ENCODE data around the gene CARD14. TPM values are rescaled to one million over a fixed set of nuclear protein-coding genes. Genes with fewer than 3 reads are reported as not detected.

Gene CARD14
- total RNA-seq, 1 experiment from 2014 or later = 16.5 TPM

DNA sequence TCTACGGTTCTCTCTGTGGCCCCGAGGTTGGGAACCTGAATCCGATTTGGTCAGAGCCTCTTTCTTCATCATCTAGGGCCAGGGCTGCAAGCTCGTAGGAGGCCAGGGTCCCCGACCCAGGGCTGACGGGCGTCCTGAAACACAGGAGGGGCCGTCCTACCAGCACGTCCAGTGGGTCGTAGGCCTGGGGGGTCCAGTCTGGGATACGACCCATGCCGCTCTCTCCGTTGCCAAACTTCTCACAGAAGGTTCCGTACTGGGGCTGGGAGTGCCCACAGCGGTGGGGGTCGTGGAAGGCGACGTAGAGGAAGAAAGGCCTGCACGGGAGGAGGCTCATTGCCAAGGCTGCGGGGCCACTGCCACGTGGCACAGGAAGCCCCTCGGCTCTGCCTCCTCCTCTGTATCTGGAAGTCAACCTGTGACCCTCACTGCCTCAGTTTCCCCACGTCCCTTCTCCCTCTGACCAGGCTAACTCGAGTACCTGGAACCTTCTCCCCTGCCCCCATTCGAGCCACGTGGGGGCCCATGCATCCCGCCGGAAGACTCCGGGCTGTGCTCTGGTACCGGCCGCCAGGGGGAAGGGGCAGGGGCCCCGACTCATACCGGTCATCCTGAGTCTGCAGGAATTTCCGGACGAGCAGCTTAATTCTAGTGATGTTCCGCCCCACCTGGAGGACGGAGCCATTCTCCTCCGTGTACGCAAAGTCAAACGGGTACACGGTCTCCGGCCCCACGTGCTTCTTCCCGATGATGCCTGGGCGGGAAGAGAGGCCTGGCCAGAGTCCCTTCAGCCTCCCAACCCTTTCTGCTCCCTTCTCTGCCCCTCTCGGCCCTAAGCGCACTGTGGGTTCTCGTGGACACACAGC, 44.4 kb downstream of the CARD14 start:
- BruUV-seq (replicated peaks) = no TSS peak
- intact Hi-C loops (cut with micrococcal nuclease; ENCODE audit: unreplicated experiment) = no loop called here

DNA sequence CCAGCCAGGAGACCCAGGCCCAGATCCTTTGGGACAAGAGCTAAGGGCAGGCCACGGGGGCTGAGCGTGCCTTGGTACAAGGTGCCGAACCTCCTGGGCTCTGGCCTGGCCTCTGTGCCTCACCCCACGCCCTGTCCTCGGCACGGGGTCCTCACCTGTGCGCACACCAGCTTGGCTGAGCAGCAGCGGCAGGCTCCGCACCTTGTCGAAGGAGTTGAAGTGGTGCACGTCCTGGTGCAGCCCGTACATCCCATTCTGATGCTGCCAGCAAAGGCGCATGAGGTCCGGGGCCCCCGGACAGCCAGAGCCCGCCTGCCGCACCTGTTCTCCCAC, 45.0 kb downstream of the CARD14 start:
- no peaks in the 10 kb centered on the region for H3K79me2 ChIP-seq (ENCODE audit: low read depth)
- H3K9me2 ChIP-seq (ENCODE audit: insufficient read depth) = no peaks in the 10 kb centered on the region
- no peak for DNase-seq
- no peak overlapping the region for H3K4me2 ChIP-seq
- no peaks in the 10 kb centered on the region for H3K27me3 ChIP-seq (ENCODE audit: insufficient read depth, low read depth)
- BruUV-seq (replicated peaks) = no TSS peak
- TF ChIP-seq, protein P1, sequence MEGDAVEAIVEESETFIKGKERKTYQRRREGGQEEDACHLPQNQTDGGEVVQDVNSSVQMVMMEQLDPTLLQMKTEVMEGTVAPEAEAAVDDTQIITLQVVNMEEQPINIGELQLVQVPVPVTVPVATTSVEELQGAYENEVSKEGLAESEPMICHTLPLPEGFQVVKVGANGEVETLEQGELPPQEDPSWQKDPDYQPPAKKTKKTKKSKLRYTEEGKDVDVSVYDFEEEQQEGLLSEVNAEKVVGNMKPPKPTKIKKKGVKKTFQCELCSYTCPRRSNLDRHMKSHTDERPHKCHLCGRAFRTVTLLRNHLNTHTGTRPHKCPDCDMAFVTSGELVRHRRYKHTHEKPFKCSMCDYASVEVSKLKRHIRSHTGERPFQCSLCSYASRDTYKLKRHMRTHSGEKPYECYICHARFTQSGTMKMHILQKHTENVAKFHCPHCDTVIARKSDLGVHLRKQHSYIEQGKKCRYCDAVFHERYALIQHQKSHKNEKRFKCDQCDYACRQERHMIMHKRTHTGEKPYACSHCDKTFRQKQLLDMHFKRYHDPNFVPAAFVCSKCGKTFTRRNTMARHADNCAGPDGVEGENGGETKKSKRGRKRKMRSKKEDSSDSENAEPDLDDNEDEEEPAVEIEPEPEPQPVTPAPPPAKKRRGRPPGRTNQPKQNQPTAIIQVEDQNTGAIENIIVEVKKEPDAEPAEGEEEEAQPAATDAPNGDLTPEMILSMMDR (conservative IDR thresholded peaks at IDR 0.05) = no peak
- TF ChIP-seq EZH2 (IDR thresholded peaks at IDR 0.05; ENCODE audit: low read depth) = no peak
- H3K4me1 ChIP-seq (replicated peaks; ENCODE audit: insufficient read depth) = peaks cover 6% of the 10 kb centered on the region; the same call in 1 of the 2 replicates
- no peak overlapping the region for H3K27ac ChIP-seq
- intact Hi-C loops (cut with micrococcal nuclease; ENCODE audit: unreplicated experiment) = no loop called here
- POLR2A ChIA-PET (ENCODE audit: unreplicated experiment) = no interaction called here
- H3F3A ChIP-seq (ENCODE audit: insufficient read depth, low read depth) = no peaks in the 10 kb centered on the region
- no peaks in the 10 kb centered on the region for H3K36me3 ChIP-seq (ENCODE audit: low read depth)
- H4K20me1 ChIP-seq (ENCODE audit: insufficient read depth) = no peaks in the 10 kb centered on the region; the same call in 1 of the 2 replicates
- H2AFZ ChIP-seq = no peak overlapping the region
- H3K4me3 ChIP-seq = no peak overlapping the region
- CTCF ChIA-PET = no interaction called here
- no peaks in the 10 kb centered on the region for H3K9me3 ChIP-seq (ENCODE audit: insufficient read depth, low read depth)

More for the DNA sequence above, 44.4 kb downstream of the CARD14 start:
- no peak overlapping the region for H3K27ac ChIP-seq
- no peaks in the 10 kb centered on the region for H3K9me2 ChIP-seq (ENCODE audit: insufficient read depth)
- DNase-seq = no peak
- ChIA-PET POLR2A (ENCODE audit: unreplicated experiment) (no interaction called here), CTCF (no interaction called here)
- no peak overlapping the region for H3K4me3 ChIP-seq
- no peak overlapping the region for H3K4me2 ChIP-seq
- H3K4me1 ChIP-seq (replicated peaks; ENCODE audit: insufficient read depth) = peaks cover 2% of the 10 kb centered on the region; the same call in 1 of the 2 replicates
- no peaks in the 10 kb centered on the region for H3K79me2 ChIP-seq (ENCODE audit: low read depth)
- H4K20me1 ChIP-seq (ENCODE audit: insufficient read depth) = no peaks in the 10 kb centered on the region; the same call in 1 of the 2 replicates
- no peaks in the 10 kb centered on the region for H3F3A ChIP-seq (ENCODE audit: insufficient read depth, low read depth)
- H3K36me3 ChIP-seq (ENCODE audit: low read depth) = no peaks in the 10 kb centered on the region
- no peak overlapping the region for H2AFZ ChIP-seq
- TF ChIP-seq EZH2 (IDR thresholded peaks at IDR 0.05; ENCODE audit: low read depth) = no peak
- TF ChIP-seq, protein P1 (conservative IDR thresholded peaks at IDR 0.05) = no peak
- H3K27me3 ChIP-seq (ENCODE audit: insufficient read depth, low read depth) = no peaks in the 10 kb centered on the region
- no peaks in the 10 kb centered on the region for H3K9me3 ChIP-seq (ENCODE audit: insufficient read depth, low read depth)

GRCh38 chr17:80216473-80217456, 46.9 kb downstream of the CARD14 start:
- no peak overlapping the region for H3K27ac ChIP-seq
- POLR2A ChIA-PET (ENCODE audit: unreplicated experiment) = no interaction called here
- H3K79me2 ChIP-seq (ENCODE audit: low read depth) = no peaks in the 10 kb centered on the region
- H3K9me2 ChIP-seq (ENCODE audit: insufficient read depth) = no peaks in the 10 kb centered on the region
- no peaks in the 10 kb centered on the region for H3K27me3 ChIP-seq (ENCODE audit: insufficient read depth, low read depth)
- intact Hi-C loops (cut with micrococcal nuclease; ENCODE audit: unreplicated experiment) = no loop called here
- DNase-seq = no peak
- H3K4me1 ChIP-seq (replicated peaks; ENCODE audit: insufficient read depth) = peaks cover 6% of the 10 kb centered on the region; the same call in 1 of the 2 replicates
- BruUV-seq (replicated peaks) = no TSS peak
- H3K36me3 ChIP-seq (ENCODE audit: low read depth) = no peaks in the 10 kb centered on the region
- no peak overlapping the region for H3K4me3 ChIP-seq
- H2AFZ ChIP-seq = no peak overlapping the region
- H3K4me2 ChIP-seq = no peak overlapping the region
- H4K20me1 ChIP-seq (ENCODE audit: insufficient read depth) = no peaks in the 10 kb centered on the region; the same call in 1 of the 2 replicates
- H3K9me3 ChIP-seq (ENCODE audit: insufficient read depth, low read depth) = no peaks in the 10 kb centered on the region
- no peaks in the 10 kb centered on the region for H3F3A ChIP-seq (ENCODE audit: insufficient read depth, low read depth)
- CTCF ChIA-PET = no interaction called here
- TF ChIP-seq, protein P1 (conservative IDR thresholded peaks at IDR 0.05) = no peak
- TF ChIP-seq EZH2 (IDR thresholded peaks at IDR 0.05; ENCODE audit: low read depth) = no peak

Data from PC-9 (cell line).